HEK293T (cell line): ENCODE measurements around the gene CNIH3.

Experiments
- CTCF ChIA-PET: fragments of 350-600 bp; formaldehyde crosslinking; extraction: SDS; loops from one replicate; lab custom pipeline; 2021; ENCODE audit warnings: antibody characterized with exemption, inconsistent platforms; lab: Yijun Ruan, JAX
- POLR2A ChIA-PET: fragments of 350-600 bp; formaldehyde crosslinking; extraction: SDS; loops from one replicate; lab custom pipeline; 2020; ENCODE audit warnings: antibody characterized with exemption, inconsistent platforms; lab: Yijun Ruan, JAX
- DNase-seq: peaks from one replicate; pipeline ENCODE4 v3.0.0; 2012; ENCODE audit warnings: mixed read lengths; ENCODE audit errors: extremely low spot score
- ARNT ChIP-seq: fragments of 450-650 bp; IDR thresholded peaks from 2 replicates; pipeline ENCODE4 v1.6.1; 2017; ENCODE audit warnings: mild to moderate bottlenecking
- BHLHE40 ChIP-seq: fragments of 450-650 bp; IDR thresholded peaks from 2 replicates; pipeline ENCODE4 v1.6.1; 2016; ENCODE audit warnings: mild to moderate bottlenecking, moderate library complexity, borderline replicate concordance
- CTBP1 ChIP-seq: fragments of 450-650 bp; IDR thresholded peaks from 2 replicates; pipeline ENCODE4 v1.6.1; 2016; ENCODE audit warnings: borderline replicate concordance
- ELF4 ChIP-seq: fragments of 450-650 bp; IDR thresholded peaks from 2 replicates; pipeline ENCODE4 v1.6.1; 2017; ENCODE audit warnings: antibody characterized with exemption
- FOXA1 ChIP-seq: fragments of 450-650 bp; IDR thresholded peaks from 2 replicates; pipeline ENCODE4 v1.6.1; 2016; ENCODE audit warnings: mild to moderate bottlenecking
- FOXK2 ChIP-seq: fragments of 450-650 bp; IDR thresholded peaks from 2 replicates; pipeline ENCODE4 v1.6.1; 2016; ENCODE audit warnings: mild to moderate bottlenecking
- FOXM1 ChIP-seq: fragments of 450-650 bp; IDR thresholded peaks from 2 replicates; pipeline ENCODE4 v1.6.1; 2017; ENCODE audit warnings: mild to moderate bottlenecking, borderline replicate concordance
- HDGF ChIP-seq: fragments of 450-650 bp; IDR thresholded peaks from 2 replicates; pipeline ENCODE4 v1.6.1; 2017; ENCODE audit warnings: antibody characterized with exemption, borderline replicate concordance
- L3MBTL2 ChIP-seq: fragments of 450-650 bp; conservative IDR thresholded peaks from 2 replicates; pipeline ENCODE4 v1.6.1; 2016; ENCODE audit warnings: mild to moderate bottlenecking
- LEF1 ChIP-seq: fragments of 450-650 bp; IDR thresholded peaks from 2 replicates; pipeline ENCODE4 v1.6.1; 2017; ENCODE audit warnings: mild to moderate bottlenecking, borderline replicate concordance
- NFRKB ChIP-seq: fragments of 450-650 bp; IDR thresholded peaks from 2 replicates; pipeline ENCODE4 v1.6.1; 2016; ENCODE audit warnings: mild to moderate bottlenecking, moderate library complexity
- SP1 ChIP-seq: fragments of 450-650 bp; IDR thresholded peaks from 2 replicates; pipeline ENCODE4 v1.6.1; 2017
- SUZ12 ChIP-seq: fragments of 450-650 bp; IDR thresholded peaks from 2 replicates; pipeline ENCODE4 v1.6.1; 2016; ENCODE audit warnings: mild to moderate bottlenecking
- TARDBP ChIP-seq: fragments of 450-650 bp; IDR thresholded peaks from 2 replicates; pipeline ENCODE4 v1.6.1; 2016
- ZNF384 ChIP-seq: fragments of 450-650 bp; IDR thresholded peaks from 2 replicates; pipeline ENCODE4 v1.6.1; 2016
- TF ChIP-seq, protein P1 (sequence below): fragments of 450-650 bp; IDR thresholded peaks from 2 replicates; pipeline ENCODE4 v1.6.1; 2016

The CNIH3 gene

GRCh38 chr1:224639426-224639975 is 23.4 kb downstream of the CNIH3 start:
- TF ChIP-seq L3MBTL2: no peak
- no peak for TF ChIP-seq NFRKB
- TF ChIP-seq HDGF: no peak
- TF ChIP-seq, protein P1, sequence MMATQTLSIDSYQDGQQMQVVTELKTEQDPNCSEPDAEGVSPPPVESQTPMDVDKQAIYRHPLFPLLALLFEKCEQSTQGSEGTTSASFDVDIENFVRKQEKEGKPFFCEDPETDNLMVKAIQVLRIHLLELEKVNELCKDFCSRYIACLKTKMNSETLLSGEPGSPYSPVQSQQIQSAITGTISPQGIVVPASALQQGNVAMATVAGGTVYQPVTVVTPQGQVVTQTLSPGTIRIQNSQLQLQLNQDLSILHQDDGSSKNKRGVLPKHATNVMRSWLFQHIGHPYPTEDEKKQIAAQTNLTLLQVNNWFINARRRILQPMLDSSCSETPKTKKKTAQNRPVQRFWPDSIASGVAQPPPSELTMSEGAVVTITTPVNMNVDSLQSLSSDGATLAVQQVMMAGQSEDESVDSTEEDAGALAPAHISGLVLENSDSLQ: no peak
- TF ChIP-seq SP1: no peak
- TF ChIP-seq FOXM1: no peak
- no peak for TF ChIP-seq SUZ12
- no peak for TF ChIP-seq LEF1
- no peak for TF ChIP-seq FOXK2
- TF ChIP-seq ELF4: no peak
- no peak for TF ChIP-seq FOXA1
- no peak for TF ChIP-seq ZNF384
- TF ChIP-seq BHLHE40: no peak
- no peak for TF ChIP-seq ARNT
- TF ChIP-seq TARDBP: no peak
- TF ChIP-seq CTBP1: no peak
- DNase-seq: no peak
- POLR2A ChIA-PET: no interaction called here
- CTCF ChIA-PET: interaction anchor here (1.4 kb wide), 1 partner anchor 283 kb away, joined by 5 read pairs; no protein-coding TSS in a partner anchor

DNA sequence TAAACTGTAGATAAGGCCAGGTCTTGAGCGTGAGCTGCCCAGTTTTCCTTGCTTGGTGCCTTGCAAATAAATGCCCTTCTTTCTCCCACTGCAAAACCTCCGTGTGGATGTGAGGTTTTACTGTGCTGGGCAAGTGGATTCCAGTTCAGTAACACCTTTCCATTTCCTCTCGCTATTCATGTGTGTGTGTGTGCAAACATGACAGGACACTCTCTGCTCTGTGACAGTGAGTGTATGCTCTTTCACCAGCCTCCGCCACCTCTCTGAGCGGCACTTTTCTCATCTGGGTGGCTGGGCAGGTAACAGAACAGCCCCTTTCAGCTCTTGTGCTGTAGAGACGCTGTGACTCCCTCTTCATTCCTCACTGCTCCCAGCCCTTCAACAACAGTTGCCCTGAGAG is 23.9 kb downstream of the CNIH3 start:
- DNase-seq: no peak
- POLR2A ChIA-PET: no interaction called here
- no peak for TF ChIP-seq CTBP1
- TF ChIP-seq SP1: no peak
- CTCF ChIA-PET: interaction anchor here (1.4 kb wide), 1 partner anchor 283 kb away, joined by 5 read pairs; no protein-coding TSS in a partner anchor

- CTCF ChIA-PET: no interaction called here
- POLR2A ChIA-PET: no interaction called here
- TF ChIP-seq ELF4: no peak
- DNase-seq: no peak
Measured at GRCh38 chr1:224640587-224640986, 24.5 kb downstream of the CNIH3 start.

- no peak for DNase-seq
- CTCF ChIA-PET: no interaction called here
Measured at GRCh38 chr1:224641030-224641429, 24.9 kb downstream of the CNIH3 start.

GRCh38 chr1:224643653-224644052 is 27.5 kb downstream of the CNIH3 start:
- no peak for DNase-seq
- TF ChIP-seq SUZ12 (no peak), L3MBTL2 (no peak), ZNF384 (no peak), HDGF (no peak), NFRKB (no peak), ARNT (no peak), FOXM1 (no peak), LEF1 (no peak), CTBP1 (no peak), ELF4 (no peak), FOXK2 (no peak), SP1 (no peak), BHLHE40 (no peak), FOXA1 (no peak), TARDBP (no peak)
- TF ChIP-seq, protein P1: no peak
- POLR2A ChIA-PET: no interaction called here
- CTCF ChIA-PET: interaction anchor here (1.4 to 1.8 kb wide), 3 partner anchors 8 to 58 kb away, joined by 5 to 10 read pairs (median 6); no protein-coding TSS in a partner anchor

More at GRCh38 chr1:224641030-224641429, 24.9 kb downstream of the CNIH3 start:
- POLR2A ChIA-PET: no interaction called here
- TF ChIP-seq BHLHE40 (no peak), HDGF (no peak), FOXK2 (no peak), CTBP1 (no peak), FOXM1 (no peak), NFRKB (no peak), FOXA1 (no peak), LEF1 (no peak), SP1 (no peak), SUZ12 (no peak)
- TF ChIP-seq, protein P1: no peak

GRCh38 chr1:224644553-224645154 is 28.5 kb downstream of the CNIH3 start:
- TF ChIP-seq ZNF384 (peak; percentile 20; the same call in 1 of the 2 replicates), LEF1 (no peak)
- CTCF ChIA-PET: interaction anchor here (0.6 to 1.8 kb wide), 11 partner anchors 9 to 281 kb away, joined by 3 to 10 read pairs (median 4); no protein-coding TSS in a partner anchor
- DNase-seq: peak; percentile 83
- POLR2A ChIA-PET: no interaction called here
